MM.1S (cell line): ENCODE results near the gene SNRNP27.

Experiments used
- EZH2 ChIP-seq: fragments of 300-600 bp; sonication (generic); optimal IDR thresholded peaks from 2 replicates; pipeline ENCODE3; 2017; ENCODE audit warnings: low read depth, mild to moderate bottlenecking, antibody characterized with exemption, low read length, mixed read lengths
- EZH2phosphoT487 ChIP-seq: fragments of 300-600 bp; sonication (generic); IDR thresholded peaks from 2 replicates; pipeline ENCODE4 v1.6.1; 2018; ENCODE audit warnings: antibody characterized with exemption, low read length
- TF ChIP-seq, protein P1 (sequence below): fragments of 300-600 bp; sonication (generic); IDR thresholded peaks from 2 replicates; pipeline ENCODE4 v1.5.1; 2016; ENCODE audit warnings: antibody characterized with exemption, low read length, mixed read lengths

DNA sequence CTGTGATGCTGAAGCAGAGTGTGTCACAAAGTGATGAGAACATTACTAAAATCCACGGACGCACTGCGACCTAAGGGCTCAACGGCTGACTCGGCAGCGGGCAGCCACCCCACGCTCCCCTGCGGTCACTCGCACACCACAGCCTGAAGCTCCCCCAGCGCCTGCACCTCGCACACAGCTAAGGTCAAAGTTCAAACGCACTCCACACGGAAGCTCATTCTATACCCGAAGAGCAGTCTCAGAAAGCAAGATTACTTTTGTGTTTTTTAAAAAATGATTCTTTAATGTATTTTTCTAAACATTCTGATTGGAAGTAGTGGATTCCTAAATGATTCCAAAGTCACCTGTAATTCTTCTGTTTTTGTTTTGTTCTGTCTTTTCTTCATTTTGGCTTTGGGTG, 46.0 kb downstream of the SNRNP27 start:
- TF ChIP-seq, protein P1, sequence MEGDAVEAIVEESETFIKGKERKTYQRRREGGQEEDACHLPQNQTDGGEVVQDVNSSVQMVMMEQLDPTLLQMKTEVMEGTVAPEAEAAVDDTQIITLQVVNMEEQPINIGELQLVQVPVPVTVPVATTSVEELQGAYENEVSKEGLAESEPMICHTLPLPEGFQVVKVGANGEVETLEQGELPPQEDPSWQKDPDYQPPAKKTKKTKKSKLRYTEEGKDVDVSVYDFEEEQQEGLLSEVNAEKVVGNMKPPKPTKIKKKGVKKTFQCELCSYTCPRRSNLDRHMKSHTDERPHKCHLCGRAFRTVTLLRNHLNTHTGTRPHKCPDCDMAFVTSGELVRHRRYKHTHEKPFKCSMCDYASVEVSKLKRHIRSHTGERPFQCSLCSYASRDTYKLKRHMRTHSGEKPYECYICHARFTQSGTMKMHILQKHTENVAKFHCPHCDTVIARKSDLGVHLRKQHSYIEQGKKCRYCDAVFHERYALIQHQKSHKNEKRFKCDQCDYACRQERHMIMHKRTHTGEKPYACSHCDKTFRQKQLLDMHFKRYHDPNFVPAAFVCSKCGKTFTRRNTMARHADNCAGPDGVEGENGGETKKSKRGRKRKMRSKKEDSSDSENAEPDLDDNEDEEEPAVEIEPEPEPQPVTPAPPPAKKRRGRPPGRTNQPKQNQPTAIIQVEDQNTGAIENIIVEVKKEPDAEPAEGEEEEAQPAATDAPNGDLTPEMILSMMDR = no peak
- TF ChIP-seq EZH2 (no peak), EZH2phosphoT487 (no peak)
